Neutrophil (primary cell): ENCODE results near the gene NOX5.

ENCODE experiments used
- H3K27ac ChIP-seq: fragments of 200-600 bp; sonication (generic); 2 replicates; pipeline ENCODE4 v1.5.1; 2016; ENCODE audit warnings: mild to moderate bottlenecking, moderate library complexity
- H3K27me3 ChIP-seq: fragments of 200-600 bp; sonication (generic); 2 replicates; pipeline ENCODE4 v1.6.0; 2016; ENCODE audit warnings: mild to moderate bottlenecking
- H3K36me3 ChIP-seq: fragments of 200-600 bp; sonication (generic); 2 replicates; pipeline ENCODE4 v1.5.1; 2017
- H3K4me1 ChIP-seq, 2 experiments: fragments of 200-600 bp in 1 of 2; sonication (generic) in 1 of 2; 1 replicate in 1 of 2; 2 replicates in 1 of 2; pipeline versions ENCODE4 v1.5.1 to v1.6.1; 2013 to 2016; ENCODE audit warnings: low read depth in 1 of 2, low read length in 1 of 2, mild to moderate bottlenecking in 1 of 2, moderate library complexity in 1 of 2; ENCODE audit not compliant: control insufficient read depth in 1 of 2, insufficient read depth in 1 of 2
- H3K4me3 ChIP-seq, 2 experiments: fragments of 200-600 bp in 1 of 2; sonication (generic) in 1 of 2; 1 replicate in 1 of 2; 2 replicates in 1 of 2; pipeline ENCODE4 v1.5.1; 2013 to 2016; ENCODE audit warnings: low read depth in 1 of 2, low read length in 1 of 2, mild to moderate bottlenecking in 1 of 2, moderate library complexity in 1 of 2
- H3K9me3 ChIP-seq: fragments of 200-600 bp; sonication (generic); 2 replicates; pipeline ENCODE4 v1.5.1; 2016
- CTCF ChIP-seq: fragments of 200-600 bp; sonication (generic); IDR thresholded peaks from 2 replicates; pipeline ENCODE4 v1.5.1; 2016; ENCODE audit warnings: antibody characterized with exemption

The NOX5 gene

GRCh38 chr15:69026355-69026754 is 11.9 kb downstream of the NOX5 start:
- Histone ChIP-seq H3K9me3 (no peaks in the 10 kb centered on the region), H3K27me3 (peaks cover 10% of the 10 kb centered on the region), H3K27ac (no peak overlapping the region), H3K36me3 (no peaks in the 10 kb centered on the region), H3K4me1 (peaks cover under 1% of the 10 kb centered on the region in 2 experiments), H3K4me3 (no peak overlapping the region)
- no peak for TF ChIP-seq CTCF

- peaks cover 27% of the 10 kb centered on the region for H3K27me3 ChIP-seq
- H3K36me3 ChIP-seq = no peaks in the 10 kb centered on the region
- H3K4me3 ChIP-seq = no peak overlapping the region
Measured at GRCh38 chr15:69027976-69028518, 13.6 kb downstream of the NOX5 start.

GRCh38 chr15:69031013-69032001 is 16.8 kb downstream of the NOX5 start:
- no peak for TF ChIP-seq CTCF
- Histone ChIP-seq H3K27ac (no peak overlapping the region), H3K9me3 (no peaks in the 10 kb centered on the region), H3K4me1 (peaks cover 6 to 7% of the 10 kb centered on the region in 2 experiments), H3K4me3 (no peak overlapping the region), H3K27me3 (peaks cover 36% of the 10 kb centered on the region), H3K36me3 (no peaks in the 10 kb centered on the region)

More at GRCh38 chr15:69027976-69028518, 13.6 kb downstream of the NOX5 start:
- TF ChIP-seq CTCF = no peak
- Histone ChIP-seq H3K4me1 (peaks cover 6 to 7% of the 10 kb centered on the region in 2 experiments), H3K27ac (no peak overlapping the region), H3K9me3 (no peaks in the 10 kb centered on the region)

DNA sequence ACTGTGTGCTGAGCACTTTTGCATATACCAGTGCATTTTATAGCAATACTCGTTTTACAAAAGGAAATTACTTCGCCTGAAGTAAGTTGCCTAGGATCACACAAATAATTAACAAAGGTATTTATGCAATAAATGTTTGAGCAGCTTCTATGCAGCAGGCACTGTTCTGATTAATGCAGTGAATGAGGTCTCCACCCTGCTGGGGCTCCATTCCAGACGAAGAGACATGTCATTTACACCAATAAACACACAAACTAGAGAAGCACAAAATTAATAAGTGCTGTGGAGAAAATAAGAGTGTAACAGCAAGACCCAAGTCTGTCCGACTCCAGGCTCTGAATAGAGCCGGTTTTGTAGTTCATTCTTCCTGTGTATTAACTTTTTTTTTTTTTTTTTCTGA is 17.5 kb downstream of the NOX5 start:
- H3K4me1 ChIP-seq = peaks cover 6 to 7% of the 10 kb centered on the region in 2 experiments
- no peak overlapping the region for H3K27ac ChIP-seq
- no peaks in the 10 kb centered on the region for H3K9me3 ChIP-seq
- no peaks in the 10 kb centered on the region for H3K36me3 ChIP-seq
- TF ChIP-seq CTCF = no peak
- H3K27me3 ChIP-seq = peaks cover 36% of the 10 kb centered on the region
- no peak overlapping the region for H3K4me3 ChIP-seq

DNA sequence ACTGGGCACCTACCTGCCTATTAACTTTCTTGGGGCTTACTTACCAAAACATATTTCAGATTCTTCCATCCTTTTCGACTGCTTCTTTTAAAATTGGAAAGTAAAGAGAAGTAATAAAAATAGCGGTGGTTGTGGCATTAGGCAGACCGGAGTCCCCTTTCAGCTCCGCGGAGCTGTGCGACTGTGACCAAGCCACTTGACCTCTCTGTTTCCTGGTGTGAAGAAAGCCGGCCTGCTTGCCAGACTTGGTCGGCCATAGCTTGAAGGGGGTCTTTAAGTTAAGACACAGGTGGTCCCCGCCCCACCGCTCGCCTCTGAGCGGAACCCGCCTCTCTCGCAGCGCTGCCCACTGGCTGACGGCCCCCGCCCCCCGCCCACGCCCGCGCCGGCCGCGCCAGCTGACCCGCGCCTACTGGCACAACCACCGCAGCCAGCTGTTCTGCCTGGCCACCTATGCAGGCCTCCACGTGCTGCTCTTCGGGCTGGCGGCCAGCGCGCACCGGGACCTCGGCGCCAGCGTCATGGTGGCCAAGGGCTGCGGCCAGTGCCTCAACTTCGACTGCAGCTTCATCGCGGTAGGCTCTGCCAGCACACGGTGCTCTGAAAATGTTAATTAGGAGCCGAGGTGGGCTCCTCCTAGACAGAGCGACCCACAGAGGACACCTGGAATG is 18.3 kb downstream of the NOX5 start:
- no peak for TF ChIP-seq CTCF
- Histone ChIP-seq H3K27ac (no peak overlapping the region), H3K27me3 (peaks cover 36% of the 10 kb centered on the region), H3K4me3 (no peak overlapping the region), H3K36me3 (no peaks in the 10 kb centered on the region), H3K4me1 (peaks cover 6 to 7% of the 10 kb centered on the region in 2 experiments), H3K9me3 (no peaks in the 10 kb centered on the region)
